Subcutaneous abdominal adipose tissue (tissue), 5 donors: ENCODE results near the gene GTF2IRD1.

ENCODE experiments used
- H3K27ac ChIP-seq: one replicate; pipeline ENCODE4 v1.7.0; 2013; ENCODE audit warnings: low read depth, mild to moderate bottlenecking, inconsistent platforms, low read length, moderate library complexity
- H3K27me3 ChIP-seq, 5 donors: one replicate each; pipeline ENCODE4 v1.7.0; 2013; ENCODE audit warnings: low read length in 5 of 5, inconsistent platforms in 1 of 5; ENCODE audit not compliant: control insufficient read depth in 5 of 5, insufficient read depth in 4 of 5
- H3K36me3 ChIP-seq, 5 donors: one replicate each; pipeline ENCODE4 v1.7.0; 2013; ENCODE audit warnings: low read length in 5 of 5; ENCODE audit not compliant: control insufficient read depth in 5 of 5, insufficient read depth in 5 of 5
- H3K4me1 ChIP-seq, 5 donors: one replicate each; pipeline ENCODE4 v1.7.0; 2013; ENCODE audit warnings: low read length in 5 of 5, mild to moderate bottlenecking in 3 of 5, moderate library complexity in 1 of 5; ENCODE audit not compliant: control insufficient read depth in 5 of 5, insufficient read depth in 5 of 5
- H3K4me3 ChIP-seq, 5 donors: one replicate each; pipeline ENCODE4 v1.7.0; 2013; ENCODE audit warnings: low read length in 5 of 5, low read depth in 1 of 5
- H3K9ac ChIP-seq, 5 donors: one replicate each; pipeline ENCODE4 v1.7.0; 2013; ENCODE audit warnings: low read length in 5 of 5, mild to moderate bottlenecking in 4 of 5, moderate library complexity in 3 of 5
- H3K9me3 ChIP-seq, 5 donors: one replicate each; pipeline ENCODE4 v1.7.0; 2013; ENCODE audit warnings: low read length in 5 of 5; ENCODE audit not compliant: control insufficient read depth in 5 of 5
- donor health status: healthy.
- donor health status: healthy.
- donor health status: healthy.
- donor health status: healthy.
- donor health status: healthy.

GTF2IRD1 gene

GRCh38 chr7:74585844-74586243 lies 132.1 kb downstream of the GTF2IRD1 start:
- H3K27ac ChIP-seq: peak overlapping the region; percentile 67
- H3K36me3 ChIP-seq: peaks cover 0 to 7% (median 3%) of the 10 kb centered on the region in 5 donors
- no peak overlapping the region for H3K9ac ChIP-seq

GRCh38 chr7:74586258-74587175 lies 132.8 kb downstream of the GTF2IRD1 start:
- Histone ChIP-seq H3K4me1 (peaks cover 7 to 21% (median 15%) of the 10 kb centered on the region in 5 donors), H3K9ac (peak overlapping the region in 1 of 5 donors; percentile 41), H3K27ac (peak overlapping the region; percentile 67), H3K9me3 (no peaks in the 10 kb centered on the region), H3K27me3 (no peaks in the 10 kb centered on the region), H3K36me3 (peaks cover 0 to 9% (median 3%) of the 10 kb centered on the region in 5 donors), H3K4me3 (peak overlapping the region in 2 of 5 donors; percentile 15 to 25)

More at GRCh38 chr7:74585844-74586243, 132.1 kb downstream of the GTF2IRD1 start:
- no peaks in the 10 kb centered on the region for H3K9me3 ChIP-seq
- no peak overlapping the region for H3K4me3 ChIP-seq
- H3K4me1 ChIP-seq: peaks cover 7 to 28% (median 20%) of the 10 kb centered on the region in 5 donors
- no peaks in the 10 kb centered on the region for H3K27me3 ChIP-seq

GRCh38 chr7:74587435-74588126 lies 133.9 kb downstream of the GTF2IRD1 start:
- Histone ChIP-seq H3K4me3 (peak overlapping the region; percentile 23 to 52 (median 29)), H3K27me3 (no peaks in the 10 kb centered on the region), H3K9me3 (no peaks in the 10 kb centered on the region), H3K27ac (peak overlapping the region; percentile 67), H3K9ac (peak overlapping the region in 2 of 5 donors; percentile 28 to 41), H3K36me3 (peaks cover 0 to 10% (median 3%) of the 10 kb centered on the region in 5 donors), H3K4me1 (peaks cover 7 to 18% (median 15%) of the 10 kb centered on the region in 5 donors)

GRCh38 chr7:74590813-74591212 lies 137.1 kb downstream of the GTF2IRD1 start:
- no peaks in the 10 kb centered on the region for H3K9me3 ChIP-seq
- H3K4me3 ChIP-seq: no peak overlapping the region
- H3K27me3 ChIP-seq: no peaks in the 10 kb centered on the region
- peaks cover 0 to 26% (median 14%) of the 10 kb centered on the region in 5 donors for H3K36me3 ChIP-seq
- no peak overlapping the region for H3K9ac ChIP-seq
- peaks cover 7 to 18% (median 15%) of the 10 kb centered on the region in 5 donors for H3K4me1 ChIP-seq
- H3K27ac ChIP-seq: no peak overlapping the region

GRCh38 chr7:74598558-74598957 lies 144.9 kb downstream of the GTF2IRD1 start:
- H3K9me3 ChIP-seq: no peaks in the 10 kb centered on the region
- H3K4me3 ChIP-seq: no peak overlapping the region
- H3K9ac ChIP-seq: no peak overlapping the region
- peaks cover 0 to 36% (median 18%) of the 10 kb centered on the region in 5 donors for H3K36me3 ChIP-seq
- no peaks in the 10 kb centered on the region for H3K27me3 ChIP-seq
- H3K27ac ChIP-seq: no peak overlapping the region
- H3K4me1 ChIP-seq: no peaks in the 10 kb centered on the region

GRCh38 chr7:74599244-74599643 lies 145.5 kb downstream of the GTF2IRD1 start:
- Histone ChIP-seq H3K9ac (no peak overlapping the region), H3K27me3 (no peaks in the 10 kb centered on the region), H3K4me3 (no peak overlapping the region), H3K9me3 (no peaks in the 10 kb centered on the region), H3K4me1 (no peaks in the 10 kb centered on the region), H3K36me3 (peaks cover 0 to 34% (median 18%) of the 10 kb centered on the region in 5 donors), H3K27ac (no peak overlapping the region)

GRCh38 chr7:74604326-74605020 lies 150.8 kb downstream of the GTF2IRD1 start:
- H3K4me1 ChIP-seq: peaks cover 0 to 18% (median 12%) of the 10 kb centered on the region in 5 donors
- no peak overlapping the region for H3K4me3 ChIP-seq
- peaks cover 0 to 5% (median 4%) of the 10 kb centered on the region in 5 donors for H3K36me3 ChIP-seq
- no peaks in the 10 kb centered on the region for H3K9me3 ChIP-seq
- H3K27me3 ChIP-seq: no peaks in the 10 kb centered on the region
- peak overlapping the region; percentile 37 for H3K27ac ChIP-seq
- no peak overlapping the region for H3K9ac ChIP-seq

- Histone ChIP-seq H3K27me3 (no peaks in the 10 kb centered on the region), H3K4me3 (peak overlapping the region; percentile 55 to 64 (median 56)), H3K27ac (peak overlapping the region; percentile 37), H3K4me1 (peaks cover 0 to 18% (median 12%) of the 10 kb centered on the region in 5 donors), H3K9ac (peak overlapping the region in 3 of 5 donors; percentile 5 to 31 (median 30)), H3K9me3 (no peaks in the 10 kb centered on the region), H3K36me3 (peaks cover 0 to under 1% (median 0%) of the 10 kb centered on the region in 5 donors)
These were observed 152.6 kb downstream of the GTF2IRD1 start for GRCh38 chr7:74606101-74606908.

GRCh38 chr7:74606909-74607510 lies 153.3 kb downstream of the GTF2IRD1 start:
- H3K4me1 ChIP-seq: peaks cover 0 to 18% (median 12%) of the 10 kb centered on the region in 5 donors
- no peaks in the 10 kb centered on the region for H3K27me3 ChIP-seq
- no peak overlapping the region for H3K27ac ChIP-seq
- no peaks in the 10 kb centered on the region for H3K36me3 ChIP-seq
- peak overlapping the region; percentile 55 to 64 (median 56) for H3K4me3 ChIP-seq
- no peaks in the 10 kb centered on the region for H3K9me3 ChIP-seq
- H3K9ac ChIP-seq: peak overlapping the region in 2 of 5 donors; percentile 5 to 31
